Measurements from ENCODE around the gene ZNF680.

DNA sequence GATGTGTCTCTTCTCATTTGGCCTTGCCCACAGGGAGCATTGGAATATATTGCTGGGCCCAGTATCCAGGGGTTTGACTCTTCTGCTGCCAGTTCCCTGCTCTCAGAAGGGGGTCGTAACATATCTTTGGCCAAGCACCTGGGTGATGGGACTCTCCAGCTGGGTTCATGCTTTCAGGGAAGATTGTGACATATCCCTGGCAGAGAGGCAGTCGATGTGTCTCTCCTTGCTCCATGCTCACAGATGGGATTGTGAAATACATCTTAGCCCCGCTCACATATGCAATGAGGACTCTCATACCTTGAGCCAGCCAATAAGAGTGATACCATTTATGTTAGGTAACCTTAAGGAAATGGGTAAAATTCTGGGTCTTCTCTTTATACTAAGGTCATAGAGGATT lies 39.2 kb upstream of the ZNF680 start:
- TF ChIP-seq POLR2AphosphoS5 (IDR thresholded peaks at IDR 0.05; ENCODE audit: borderline replicate concordance, low read depth, low read length) (no peak), EZH2 (IDR thresholded peaks at IDR 0.05) (no peak), FOXP2 (optimal IDR thresholded peaks at IDR 0.05; ENCODE audit: control extremely low read depth, extremely low read length, insufficient read depth) (no peak)
